Osteocyte (in vitro differentiated cells): Measurements from ENCODE around the gene ACTL8. TPM values are rescaled to one million over a fixed set of nuclear protein-coding genes. Genes with fewer than 3 reads are reported as not detected.

ENCODE experiments used
- DNase-seq: peaks from one replicate; pipeline ENCODE4 v3.0.0; 2021; ENCODE audit warnings: mixed read lengths; ENCODE audit not compliant: unreplicated experiment; ENCODE audit errors: extremely low spot score
- H3K27ac Mint-ChIP-seq: one replicate; pipeline ENCODE4 v1.8.0; 2021; ENCODE audit warnings: mild to moderate bottlenecking, mixed read lengths; ENCODE audit not compliant: unreplicated experiment
- H3K27me3 Mint-ChIP-seq: one replicate; pipeline ENCODE4 v1.8.0; 2021; ENCODE audit warnings: mixed read lengths; ENCODE audit not compliant: unreplicated experiment
- H3K36me3 Mint-ChIP-seq: one replicate; pipeline ENCODE4 v1.8.0; 2021; ENCODE audit warnings: mixed read lengths; ENCODE audit not compliant: unreplicated experiment
- H3K4me1 Mint-ChIP-seq: one replicate; pipeline ENCODE4 v1.8.0; 2021; ENCODE audit warnings: mixed read lengths; ENCODE audit not compliant: unreplicated experiment
- H3K4me3 Mint-ChIP-seq: one replicate; pipeline ENCODE4 v1.8.0; 2021; ENCODE audit warnings: mild to moderate bottlenecking, moderate library complexity, mixed read lengths; ENCODE audit not compliant: unreplicated experiment
- H3K9me3 Mint-ChIP-seq: one replicate; pipeline ENCODE4 v1.8.0; 2021; ENCODE audit warnings: mixed read lengths; ENCODE audit not compliant: unreplicated experiment
- total RNA-seq: library from RNA; stranded (reverse); gene quantifications from 2 replicates; pipeline ENCODE4 v1.2.1, GENCODE V29; 2021
- TF ChIP-seq, protein P1 (sequence below): fragments of 200-600 bp; sonication (generic); IDR thresholded peaks from 2 replicates; pipeline ENCODE4 v1.5.0; 2021; ENCODE audit warnings: antibody characterized with exemption, mild to moderate bottlenecking, moderate library complexity

Gene ACTL8
- total RNA-seq, 1 donor from 2014 or later, result not detected

- no peaks in the 10 kb centered on the region for H3K9me3 Mint-ChIP-seq
- H3K27me3 Mint-ChIP-seq, result peaks cover 21% of the 10 kb centered on the region
- H3K4me3 Mint-ChIP-seq, result no peak overlapping the region
- peaks cover 4% of the 10 kb centered on the region for H3K4me1 Mint-ChIP-seq
- no peaks in the 10 kb centered on the region for H3K36me3 Mint-ChIP-seq
- H3K27ac Mint-ChIP-seq, result no peak overlapping the region
- TF ChIP-seq, protein P1, sequence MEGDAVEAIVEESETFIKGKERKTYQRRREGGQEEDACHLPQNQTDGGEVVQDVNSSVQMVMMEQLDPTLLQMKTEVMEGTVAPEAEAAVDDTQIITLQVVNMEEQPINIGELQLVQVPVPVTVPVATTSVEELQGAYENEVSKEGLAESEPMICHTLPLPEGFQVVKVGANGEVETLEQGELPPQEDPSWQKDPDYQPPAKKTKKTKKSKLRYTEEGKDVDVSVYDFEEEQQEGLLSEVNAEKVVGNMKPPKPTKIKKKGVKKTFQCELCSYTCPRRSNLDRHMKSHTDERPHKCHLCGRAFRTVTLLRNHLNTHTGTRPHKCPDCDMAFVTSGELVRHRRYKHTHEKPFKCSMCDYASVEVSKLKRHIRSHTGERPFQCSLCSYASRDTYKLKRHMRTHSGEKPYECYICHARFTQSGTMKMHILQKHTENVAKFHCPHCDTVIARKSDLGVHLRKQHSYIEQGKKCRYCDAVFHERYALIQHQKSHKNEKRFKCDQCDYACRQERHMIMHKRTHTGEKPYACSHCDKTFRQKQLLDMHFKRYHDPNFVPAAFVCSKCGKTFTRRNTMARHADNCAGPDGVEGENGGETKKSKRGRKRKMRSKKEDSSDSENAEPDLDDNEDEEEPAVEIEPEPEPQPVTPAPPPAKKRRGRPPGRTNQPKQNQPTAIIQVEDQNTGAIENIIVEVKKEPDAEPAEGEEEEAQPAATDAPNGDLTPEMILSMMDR, result no peak
- DNase-seq, result no peak
Observed at GRCh38 chr1:17791055-17791390, 35.9 kb downstream of the ACTL8 start.

- Mint-ChIP-seq H3K27me3 (peaks cover 17% of the 10 kb centered on the region), H3K27ac (no peak overlapping the region), H3K4me3 (no peak overlapping the region), H3K36me3 (no peaks in the 10 kb centered on the region), H3K4me1 (peaks cover 4% of the 10 kb centered on the region), H3K9me3 (no peaks in the 10 kb centered on the region)
- TF ChIP-seq, protein P1, result no peak
- no peak for DNase-seq
Observed at GRCh38 chr1:17791480-17791879, 36.3 kb downstream of the ACTL8 start.

GRCh38 chr1:17792421-17792820, 37.3 kb downstream of the ACTL8 start:
- TF ChIP-seq, protein P1, result no peak
- Mint-ChIP-seq H3K9me3 (no peaks in the 10 kb centered on the region), H3K27me3 (peaks cover 17% of the 10 kb centered on the region), H3K4me1 (peaks cover 4% of the 10 kb centered on the region), H3K4me3 (no peak overlapping the region), H3K36me3 (no peaks in the 10 kb centered on the region), H3K27ac (no peak overlapping the region)
- DNase-seq, result no peak

DNA sequence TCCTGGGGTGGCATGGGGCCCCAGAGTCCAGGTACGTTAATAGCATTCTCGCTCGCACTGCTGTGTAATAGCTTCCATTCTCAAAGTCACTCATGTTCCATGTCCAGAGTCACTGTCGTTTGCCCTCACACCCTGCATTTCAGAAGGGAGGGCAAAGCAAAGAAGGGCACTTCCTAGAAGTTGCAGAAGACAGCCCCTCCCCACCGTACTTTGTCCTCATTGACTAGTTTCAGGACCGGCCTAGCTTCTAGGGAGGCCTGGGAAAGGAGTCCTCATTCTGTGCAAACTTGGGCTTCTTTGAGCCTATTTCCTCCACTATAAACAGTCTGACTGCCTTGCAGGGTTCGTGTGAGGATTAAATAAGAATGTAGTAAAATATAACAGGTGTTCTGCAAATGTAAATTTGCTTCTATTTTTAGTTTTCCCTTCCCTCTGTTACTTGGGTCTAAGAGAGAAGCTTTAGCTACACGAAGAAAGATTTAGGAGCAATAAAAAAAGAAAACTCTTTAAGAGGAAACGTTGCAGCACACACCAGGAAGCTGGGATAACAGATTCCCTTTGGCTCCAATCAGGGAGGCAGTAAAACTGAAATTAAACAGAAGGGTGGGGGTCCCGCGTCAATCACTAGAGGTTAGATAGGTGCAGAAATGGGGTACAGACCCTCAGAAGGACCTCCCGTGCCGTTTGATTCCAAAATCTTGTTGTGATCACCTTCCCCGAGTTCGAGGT, 40.1 kb downstream of the ACTL8 start:
- H3K4me3 Mint-ChIP-seq, result no peak overlapping the region
- H3K27me3 Mint-ChIP-seq, result peaks cover 27% of the 10 kb centered on the region
- H3K36me3 Mint-ChIP-seq, result no peaks in the 10 kb centered on the region
- no peak overlapping the region for H3K27ac Mint-ChIP-seq
- DNase-seq, result no peak
- no peaks in the 10 kb centered on the region for H3K9me3 Mint-ChIP-seq
- no peaks in the 10 kb centered on the region for H3K4me1 Mint-ChIP-seq
- TF ChIP-seq, protein P1, result no peak

DNA sequence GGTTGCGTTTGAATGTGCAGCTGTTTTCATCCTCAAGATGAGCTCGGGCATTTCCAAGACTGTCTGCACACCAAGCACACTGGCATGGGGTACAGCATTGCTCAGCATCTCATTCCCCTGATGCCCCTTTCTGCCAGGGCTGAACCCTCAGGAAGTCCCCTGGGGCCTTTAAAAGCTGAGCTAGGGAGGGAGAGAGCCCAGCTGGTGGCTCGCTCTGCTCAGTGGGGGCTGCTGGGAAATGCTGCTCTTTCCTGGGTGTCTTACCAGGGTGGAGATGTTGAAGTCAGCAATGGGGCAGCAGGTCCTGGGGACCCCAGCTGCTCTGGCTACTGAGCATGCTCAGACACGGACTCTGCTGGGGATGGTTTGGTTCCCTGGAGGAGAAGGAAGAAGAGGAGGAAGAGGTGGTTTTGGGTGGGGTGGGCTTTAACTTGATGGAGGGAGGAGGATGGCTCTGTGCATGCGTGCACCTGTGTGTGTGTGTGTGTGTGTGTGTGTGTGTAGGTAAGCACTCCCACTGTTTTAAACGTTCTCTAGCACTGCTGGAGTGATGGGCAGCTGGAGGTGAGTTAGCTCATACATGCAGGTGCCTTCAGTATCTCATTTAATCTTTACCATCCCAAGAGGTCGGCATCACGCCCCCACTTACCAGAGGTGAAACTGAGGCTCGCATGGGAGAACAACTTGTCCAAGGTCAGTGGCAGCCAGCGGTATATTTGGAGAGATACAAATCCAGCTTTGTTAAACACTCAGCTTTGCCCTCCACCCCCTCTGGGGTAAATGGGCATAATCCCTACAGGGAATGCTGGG, 40.9 kb downstream of the ACTL8 start:
- no peak overlapping the region for H3K27ac Mint-ChIP-seq
- H3K9me3 Mint-ChIP-seq, result no peaks in the 10 kb centered on the region
- DNase-seq, result no peak
- no peaks in the 10 kb centered on the region for H3K36me3 Mint-ChIP-seq
- H3K4me1 Mint-ChIP-seq, result no peaks in the 10 kb centered on the region
- TF ChIP-seq, protein P1, result no peak
- peaks cover 28% of the 10 kb centered on the region for H3K27me3 Mint-ChIP-seq
- no peak overlapping the region for H3K4me3 Mint-ChIP-seq
